Natural killer cell (primary cell): ENCODE data around the gene KIF20A. TPM values are rescaled to one million over a fixed set of nuclear protein-coding genes. Genes with fewer than 3 reads are reported as not detected.

Experiments
- ATAC-seq, 3 donors: fragments of 150-1000 bp in 2 of 3; fragments of 200-7000 bp in 1 of 3; cut with Tn5 transposase; 1 replicate in 1 of 3; 2 replicates in 2 of 3; pipeline ENCODE4 v1.10.0; 2021; ENCODE audit warnings: mild to moderate bottlenecking in 2 of 3, moderate library complexity in 2 of 3
- DNase-seq, 2 donors: peaks; one replicate each; pipeline versions ENCODE4 v3.0.0 to v3.0.0-alpha.2; 2013 to 2021; ENCODE audit warnings: mixed read lengths in 1 of 2
- H3K27ac ChIP-seq: one replicate; pipeline ENCODE4 v1.5.1; 2013; ENCODE audit warnings: mild to moderate bottlenecking, low read length
- H3K27me3 ChIP-seq: one replicate; pipeline ENCODE4 v1.6.1; 2013; ENCODE audit warnings: low read length; ENCODE audit not compliant: control insufficient read depth, insufficient read depth
- H3K36me3 ChIP-seq: one replicate; pipeline ENCODE4 v1.6.1; 2013; ENCODE audit warnings: low read length; ENCODE audit not compliant: control insufficient read depth, insufficient read depth
- H3K4me1 ChIP-seq: one replicate; pipeline ENCODE4 v1.6.1; 2013; ENCODE audit warnings: low read length; ENCODE audit not compliant: control insufficient read depth, insufficient read depth
- H3K4me3 ChIP-seq: one replicate; pipeline ENCODE4 v1.5.1; 2013; ENCODE audit warnings: low read length
- H3K9me3 ChIP-seq: one replicate; pipeline ENCODE4 v1.6.1; 2013; ENCODE audit warnings: low read length; ENCODE audit not compliant: control insufficient read depth, insufficient read depth
- H3K27ac Mint-ChIP-seq, 2 donors: one replicate each; pipeline ENCODE4 v1.8.0; 2022; ENCODE audit warnings: mild to moderate bottlenecking in 2 of 2, mixed read lengths in 2 of 2, moderate library complexity in 1 of 2
- H3K27me3 Mint-ChIP-seq, 2 donors: one replicate each; pipeline ENCODE4 v1.8.0; 2022; ENCODE audit warnings: low read depth in 2 of 2, mixed read lengths in 2 of 2
- H3K36me3 Mint-ChIP-seq: one replicate; pipeline ENCODE4 v1.8.0; 2022; ENCODE audit warnings: mixed read lengths
- H3K4me1 Mint-ChIP-seq, 2 donors: one replicate each; pipeline ENCODE4 v1.8.0; 2022; ENCODE audit warnings: mixed read lengths in 2 of 2
- H3K4me3 Mint-ChIP-seq: one replicate; pipeline ENCODE4 v1.8.0; 2022; ENCODE audit warnings: mild to moderate bottlenecking, moderate library complexity, mixed read lengths
- H3K9me3 Mint-ChIP-seq, 2 donors: one replicate each; pipeline ENCODE4 v1.8.0; 2022; ENCODE audit warnings: mixed read lengths in 2 of 2
- WGBS: methylation state at CpG from one replicate; pipeline ENCODE4 v1.1.7; 2013; ENCODE audit warnings: missing lambda C conversion rate; ENCODE audit not compliant: insufficient coverage; 5-methylcytosine and 5-hydroxymethylcytosine counted together
- intact Hi-C: fragments of 100-400 bp; cut with micrococcal nuclease; formaldehyde crosslinking; loops from one replicate; pipeline ENCODE4 v1.14.2; 2022
- total RNA-seq, 4 donors: library from RNA; stranded (reverse); fragments of 120-200 nt in 1 of 4; gene quantifications; one replicate each; pipeline versions ENCODE4 v1.2.3 to v1.2.4, GENCODE V29; 2013 to 2022
- TF ChIP-seq, protein P1 (sequence below): fragments of 200-600 bp; IDR thresholded peaks from one replicate; pipeline ENCODE4 v1.8.0; 2022; ENCODE audit warnings: antibody characterized with exemption

Gene KIF20A
- total RNA-seq, 3 donors from 2014 or later (not counting 1 experiment from before 2014, with no cell fraction given) = 0.15 to 1.5 (median 0.61) TPM

DNA sequence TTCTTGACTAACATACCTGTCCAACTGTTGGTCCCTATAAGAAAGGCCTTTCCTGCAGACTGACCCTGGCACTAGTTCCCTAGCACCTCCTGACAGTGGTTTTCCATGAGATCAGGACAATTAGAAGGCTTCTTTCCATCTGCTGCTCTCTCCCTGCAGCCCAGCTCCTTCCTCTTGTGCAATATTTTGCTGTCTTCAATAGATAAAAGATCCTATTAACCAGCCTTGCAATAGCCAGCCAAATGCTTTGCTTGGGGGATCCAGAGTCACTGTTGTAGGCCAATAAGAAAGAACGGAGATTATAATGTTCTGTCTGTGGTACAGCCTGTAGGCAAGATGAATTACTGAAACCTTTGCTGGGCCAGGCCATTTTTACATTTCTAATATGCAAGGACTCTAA is 21.3 kb upstream of the KIF20A start:
- Histone ChIP-seq H3K4me3 (no peak overlapping the region), H3K9me3 (no peaks in the 10 kb centered on the region), H3K27ac (no peak overlapping the region), H3K36me3 (peaks cover 53% of the 10 kb centered on the region), H3K4me1 (no peaks in the 10 kb centered on the region), H3K27me3 (no peaks in the 10 kb centered on the region)
- Mint-ChIP-seq H3K4me3 (no peak overlapping the region), H3K9me3 (no peaks in the 10 kb centered on the region), H3K27ac (no peak overlapping the region), H3K36me3 (peaks cover 31% of the 10 kb centered on the region), H3K27me3 (no peaks in the 10 kb centered on the region), H3K4me1 (no peaks in the 10 kb centered on the region)
- no peak for ATAC-seq
- no peak for DNase-seq
- intact Hi-C loops = no loop called here
- 88% methylated on average over 1 of the region's 1 CpG for WGBS
- TF ChIP-seq, protein P1, sequence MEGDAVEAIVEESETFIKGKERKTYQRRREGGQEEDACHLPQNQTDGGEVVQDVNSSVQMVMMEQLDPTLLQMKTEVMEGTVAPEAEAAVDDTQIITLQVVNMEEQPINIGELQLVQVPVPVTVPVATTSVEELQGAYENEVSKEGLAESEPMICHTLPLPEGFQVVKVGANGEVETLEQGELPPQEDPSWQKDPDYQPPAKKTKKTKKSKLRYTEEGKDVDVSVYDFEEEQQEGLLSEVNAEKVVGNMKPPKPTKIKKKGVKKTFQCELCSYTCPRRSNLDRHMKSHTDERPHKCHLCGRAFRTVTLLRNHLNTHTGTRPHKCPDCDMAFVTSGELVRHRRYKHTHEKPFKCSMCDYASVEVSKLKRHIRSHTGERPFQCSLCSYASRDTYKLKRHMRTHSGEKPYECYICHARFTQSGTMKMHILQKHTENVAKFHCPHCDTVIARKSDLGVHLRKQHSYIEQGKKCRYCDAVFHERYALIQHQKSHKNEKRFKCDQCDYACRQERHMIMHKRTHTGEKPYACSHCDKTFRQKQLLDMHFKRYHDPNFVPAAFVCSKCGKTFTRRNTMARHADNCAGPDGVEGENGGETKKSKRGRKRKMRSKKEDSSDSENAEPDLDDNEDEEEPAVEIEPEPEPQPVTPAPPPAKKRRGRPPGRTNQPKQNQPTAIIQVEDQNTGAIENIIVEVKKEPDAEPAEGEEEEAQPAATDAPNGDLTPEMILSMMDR = no peak

GRCh38 chr5:138159666-138160065 is 19.2 kb upstream of the KIF20A start:
- no peaks in the 10 kb centered on the region for H3K4me1 Mint-ChIP-seq
- 96% methylated on average over 4 of the region's 5 CpGs for WGBS
- no peaks in the 10 kb centered on the region for H3K9me3 Mint-ChIP-seq
- Histone ChIP-seq H3K27me3 (no peaks in the 10 kb centered on the region), H3K4me1 (no peaks in the 10 kb centered on the region), H3K4me3 (no peak overlapping the region), H3K27ac (no peak overlapping the region), H3K9me3 (no peaks in the 10 kb centered on the region), H3K36me3 (peaks cover 73% of the 10 kb centered on the region)
- DNase-seq = no peak
- H3K4me3 Mint-ChIP-seq = no peak overlapping the region
- no peak for ATAC-seq
- no peaks in the 10 kb centered on the region for H3K27me3 Mint-ChIP-seq
- peaks cover 49% of the 10 kb centered on the region for H3K36me3 Mint-ChIP-seq
- TF ChIP-seq, protein P1 = no peak
- no peak overlapping the region for H3K27ac Mint-ChIP-seq
- intact Hi-C loops = no loop called here

DNA sequence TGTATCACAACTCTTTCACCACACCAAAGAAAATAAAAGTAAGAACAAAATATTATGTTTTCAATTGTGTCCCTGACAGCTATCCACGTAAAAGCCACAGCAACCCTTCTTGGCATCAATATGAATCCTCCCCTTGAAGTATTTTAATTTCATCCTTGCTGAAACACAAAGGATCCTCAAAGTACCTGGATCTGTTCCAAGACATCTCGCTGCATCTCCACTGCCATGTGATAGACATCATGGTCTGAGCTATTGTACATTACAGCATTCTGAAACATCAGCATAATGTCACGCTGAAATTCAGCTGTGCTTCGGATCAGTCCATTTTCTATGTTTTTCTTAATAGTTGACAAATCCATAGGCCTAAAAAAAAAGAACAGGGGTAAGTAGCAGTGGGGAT is 18.2 kb upstream of the KIF20A start:
- Mint-ChIP-seq H3K27ac (no peak overlapping the region), H3K27me3 (no peaks in the 10 kb centered on the region), H3K9me3 (no peaks in the 10 kb centered on the region), H3K36me3 (peaks cover 59% of the 10 kb centered on the region), H3K4me3 (no peak overlapping the region), H3K4me1 (no peaks in the 10 kb centered on the region)
- TF ChIP-seq, protein P1 = no peak
- ATAC-seq (no peak), DNase-seq (no peak)
- intact Hi-C loops = no loop called here
- peaks cover 82% of the 10 kb centered on the region for H3K36me3 ChIP-seq
- no peaks in the 10 kb centered on the region for H3K4me1 ChIP-seq
- WGBS = 98% methylated on average over 4 of the region's 4 CpGs
- H3K4me3 ChIP-seq = no peak overlapping the region
- no peaks in the 10 kb centered on the region for H3K27me3 ChIP-seq
- H3K9me3 ChIP-seq = no peaks in the 10 kb centered on the region
- H3K27ac ChIP-seq = no peak overlapping the region

- DNase-seq (no peak), ATAC-seq (no peak)
- no peaks in the 10 kb centered on the region for H3K9me3 ChIP-seq
- no peaks in the 10 kb centered on the region for H3K9me3 Mint-ChIP-seq
- no peak overlapping the region for H3K4me3 Mint-ChIP-seq
- no peaks in the 10 kb centered on the region for H3K4me1 Mint-ChIP-seq
- H3K27ac Mint-ChIP-seq = no peak overlapping the region
- H3K36me3 ChIP-seq = peaks cover 97% of the 10 kb centered on the region
- TF ChIP-seq, protein P1 = no peak
- H3K4me1 ChIP-seq = no peaks in the 10 kb centered on the region
- H3K4me3 ChIP-seq = no peak overlapping the region
- intact Hi-C loops = no loop called here
- H3K27me3 Mint-ChIP-seq = no peaks in the 10 kb centered on the region
- H3K36me3 Mint-ChIP-seq = peaks cover 59% of the 10 kb centered on the region
- H3K27ac ChIP-seq = no peak overlapping the region
- H3K27me3 ChIP-seq = no peaks in the 10 kb centered on the region
Observed at GRCh38 chr5:138163721-138164120, 15.2 kb upstream of the KIF20A start.
